ENCODE results near the gene KTN1.

GRCh38 chr14:55583942-55584468 lies 4.0 kb downstream of the KTN1 start:
- no peak for TF ChIP-seq CTCF (IDR thresholded peaks at IDR 0.05; ENCODE audit: insufficient read depth, low read length)
- no peak for TF ChIP-seq GABPA (IDR thresholded peaks at IDR 0.05; ENCODE audit: low read depth)
- TF ChIP-seq POLR2AphosphoS5 (IDR thresholded peaks at IDR 0.05; ENCODE audit: low read depth): no peak
- no peak for TF ChIP-seq REST (IDR thresholded peaks at IDR 0.05; ENCODE audit: insufficient replicate concordance, low read depth)
